K562 (cell line): Measurements from ENCODE around the gene ABCA7. TPM values are rescaled to one million over a fixed set of nuclear protein-coding genes. Genes with fewer than 3 reads are reported as not detected.
A peak's percentile ranks its signal among the peaks of the same experiment; 100 is the strongest.

ENCODE experiments used
- E2F8 ChIP-seq: fragments of 450-650 bp; IDR thresholded peaks from 2 replicates; pipeline ENCODE4 v1.7.1; 2018; ENCODE audit warnings: mild to moderate bottlenecking, low read depth; ENCODE audit not compliant: partially characterized antibody
- E4F1 ChIP-seq: fragments of 250-450 bp; sonication (Bioruptor Pico); IDR thresholded peaks from 2 replicates; pipeline ENCODE4 v1.5.0; 2021; ENCODE audit warnings: mild to moderate bottlenecking, borderline replicate concordance
- ELF4 ChIP-seq: fragments of 450-650 bp; formaldehyde crosslinking; IDR thresholded peaks from 2 replicates; pipeline ENCODE4 v1.4.0; 2022; ENCODE audit warnings: missing genetic modification characterization
- EWSR1 ChIP-seq: fragments of 450-650 bp; IDR thresholded peaks from 2 replicates; pipeline ENCODE4 v1.6.1; 2018; ENCODE audit warnings: borderline replicate concordance, mild to moderate bottlenecking, low read depth, moderate library complexity; ENCODE audit not compliant: partially characterized antibody
- GTF2E2 ChIP-seq: fragments of 200-800 bp; sonication (Bioruptor generic); IDR thresholded peaks from 2 replicates; pipeline ENCODE4 v1.6.1; 2016; ENCODE audit warnings: missing genetic modification characterization, missing compliant biosample characterization
- ILK ChIP-seq: fragments of 450-650 bp; IDR thresholded peaks from 2 replicates; pipeline ENCODE4 v1.6.1; 2016; ENCODE audit warnings: missing genetic modification characterization, low read depth, mild to moderate bottlenecking, missing compliant biosample characterization, moderate library complexity, borderline replicate concordance
- KAT8 ChIP-seq: fragments of 450-650 bp; IDR thresholded peaks from 2 replicates; pipeline ENCODE4 v1.6.1; 2016; ENCODE audit warnings: low read depth, mild to moderate bottlenecking
- RBFOX2 ChIP-seq: fragments of 200-400 bp; formaldehyde crosslinking; IDR thresholded peaks from 2 replicates; pipeline ENCODE4 v1.6.1; 2017; ENCODE audit warnings: low read depth, mild to moderate bottlenecking, low read length, moderate library complexity
- TCF7 ChIP-seq: sonication (generic); IDR thresholded peaks from 2 replicates; pipeline ENCODE4 v1.6.1; 2016; ENCODE audit warnings: antibody characterized with exemption, borderline replicate concordance
- XRCC5 ChIP-seq: fragments of 200-400 bp; formaldehyde crosslinking; IDR thresholded peaks from 2 replicates; pipeline ENCODE4 v1.6.1; 2017; ENCODE audit warnings: low read depth, mild to moderate bottlenecking, low read length
- ZBTB43 ChIP-seq: sonication (generic); formaldehyde crosslinking; IDR thresholded peaks from 2 replicates; pipeline ENCODE4 v1.8.0; 2023; ENCODE audit warnings: mild to moderate bottlenecking, missing genetic modification reagents
- ZC3H11A ChIP-seq: IDR thresholded peaks from 2 replicates; pipeline ENCODE4 v1.6.1; 2012; ENCODE audit warnings: low read depth, low read length, improper control_type of control experiment
- ZMIZ1 ChIP-seq, 2 experiments: fragments of 150-350 bp in 1 of 2; IDR thresholded peaks; 2 replicates each; pipeline ENCODE4 v1.6.1; 2012 to 2016; ENCODE audit warnings: low read depth in 2 of 2, low read length in 2 of 2, mild to moderate bottlenecking in 1 of 2, moderate library complexity in 1 of 2
- ZNF41 ChIP-seq: fragments of 250-450 bp; sonication (Bioruptor Pico); conservative IDR thresholded peaks from 2 replicates; pipeline ENCODE4 v1.4.0; 2020; ENCODE audit warnings: mild to moderate bottlenecking
- ZNF75A ChIP-seq: fragments of 450-650 bp; formaldehyde crosslinking; IDR thresholded peaks from 2 replicates; pipeline ENCODE4 v1.4.0; 2020; ENCODE audit warnings: mild to moderate bottlenecking
- polyA plus RNA-seq, 8 experiments: library from polyadenylated mRNA; depleted of rRNA in 4 of 8; stranded (reverse) in 5 of 8; unstranded in 3 of 8; fragments of >200 nt; fragmentation: Nextera tagmentation in 2 of 8; fragmentation: Illumina TruSeq in 1 of 8; extraction: Ambion mirVana in 2 of 8; extraction: Trizol in 1 of 8; gene quantifications; 2 replicates each; pipeline versions ENCODE4 v1.2.1 to v1.2.3, GENCODE V29; 2011 to 2014; ENCODE audit warnings: inconsistent platforms in 1 of 8, missing spikeins in 1 of 8
- total RNA-seq, 7 experiments: library from RNA; depleted of rRNA in 6 of 7; stranded (reverse); fragments of >200 nt in 6 of 7; fragmentation: Illumina TruSeq in 2 of 7; extraction: Trizol in 2 of 7; gene quantifications; 2 replicates each; pipeline versions ENCODE4 v1.2.1 to v1.2.3, GENCODE V29; 2011 to 2021; ENCODE audit warnings: low replicate concordance in 1 of 7

The ABCA7 gene
- total and polyA plus RNA-seq, 9 of the 15 experiments (the other 6 are each of a cell fraction or from before 2014, with no cell fraction given) = 2.3 to 96.1 (median 31.2) TPM

- TF ChIP-seq E2F8 (no peak), ZNF75A (CRISPR knock-in tag) (no peak), ZC3H11A (no peak), XRCC5 (peak; percentile 58), ZBTB43 (CRISPR knock-in tag) (no peak), RBFOX2 (peak; percentile 76), ILK (tag) (no peak), GTF2E2 (tag) (no peak), KAT8 (no peak), EWSR1 (no peak), E4F1 (CRISPR knock-in tag) (no peak), ZMIZ1 (IDR thresholded peaks at IDR 0.05; ENCODE audit: low read depth in 2 of 2, low read length in 2 of 2) (no peak), ZNF41 (CRISPR knock-in tag) (no peak), TCF7 (no peak), ELF4 (CRISPR knock-in tag) (no peak)
Observed at GRCh38 chr19:1039646-1040475, at the start of gene ABCA7 (continued).
